H9 (cell line): ENCODE data around the gene TMBIM6. TPM values are rescaled to one million over a fixed set of nuclear protein-coding genes. Genes with fewer than 3 reads are reported as not detected.

Source experiments
- DNase-seq: peaks from one replicate; pipeline ENCODE4 v3.0.0-alpha.2; 2017
- H2AFZ ChIP-seq: one replicate; pipeline ENCODE4 v1.6.1; 2013; ENCODE audit warnings: mild to moderate bottlenecking, low read length, control low read depth, moderate library complexity
- H2AK5ac ChIP-seq: 2 replicates; pipeline ENCODE4 v1.6.1; 2013; ENCODE audit warnings: low read length, control low read depth, mixed read lengths; ENCODE audit not compliant: insufficient read length
- H2BK120ac ChIP-seq: one replicate; pipeline ENCODE4 v1.6.1; 2013; ENCODE audit warnings: low read depth, mild to moderate bottlenecking, low read length, control low read depth, inconsistent platforms; ENCODE audit not compliant: poor library complexity, severe bottlenecking
- H2BK12ac ChIP-seq: 2 replicates; pipeline ENCODE4 v1.6.1; 2013; ENCODE audit warnings: low read length, control low read depth, mixed read lengths, low read depth; ENCODE audit not compliant: insufficient read length
- H2BK15ac ChIP-seq: 2 replicates; pipeline ENCODE4 v1.6.1; 2013; ENCODE audit warnings: low read depth, low read length, control low read depth
- H2BK20ac ChIP-seq: one replicate; pipeline ENCODE4 v1.6.1; 2013; ENCODE audit warnings: low read depth, mild to moderate bottlenecking, low read length, control low read depth, inconsistent platforms; ENCODE audit not compliant: poor library complexity, severe bottlenecking
- H2BK5ac ChIP-seq: 2 replicates; pipeline ENCODE4 v1.6.1; 2013; ENCODE audit warnings: low read length, control low read depth, mixed read lengths; ENCODE audit not compliant: insufficient read length
- H3K14ac ChIP-seq: 2 replicates; pipeline ENCODE4 v1.6.1; 2013; ENCODE audit warnings: low read length, control low read depth; ENCODE audit not compliant: insufficient read depth
- H3K18ac ChIP-seq: 2 replicates; pipeline ENCODE4 v1.6.1; 2013; ENCODE audit warnings: low read depth, mild to moderate bottlenecking, mixed read lengths, low read length, control low read depth; ENCODE audit not compliant: insufficient read length
- H3K23ac ChIP-seq: 2 replicates; pipeline ENCODE4 v1.6.1; 2013; ENCODE audit warnings: low read length, control low read depth, mixed read lengths, low read depth; ENCODE audit not compliant: insufficient read length
- H3K23me2 ChIP-seq: 2 replicates; pipeline ENCODE4 v1.6.1; 2013; ENCODE audit warnings: low read depth, mild to moderate bottlenecking, mixed read lengths, low read length, control low read depth; ENCODE audit not compliant: insufficient read length, poor library complexity, severe bottlenecking
- H3K27ac ChIP-seq: 2 replicates; pipeline ENCODE4 v1.5.1; 2013; ENCODE audit warnings: low read length, control low read depth, mixed read lengths, low read depth; ENCODE audit not compliant: insufficient read length
- H3K27me3 ChIP-seq: 2 replicates; pipeline ENCODE4 v1.6.1; 2013; ENCODE audit warnings: low read length, control low read depth, inconsistent platforms; ENCODE audit not compliant: insufficient read depth
- H3K4ac ChIP-seq: 2 replicates; pipeline ENCODE4 v1.6.1; 2013; ENCODE audit warnings: low read depth, mild to moderate bottlenecking, control low read depth, inconsistent platforms, low read length, moderate library complexity
- H3K4me1 ChIP-seq: 2 replicates; pipeline ENCODE4 v1.6.1; 2013; ENCODE audit warnings: low read length, control low read depth, inconsistent platforms; ENCODE audit not compliant: insufficient read depth
- H3K4me2 ChIP-seq: 2 replicates; pipeline ENCODE4 v1.6.1; 2013; ENCODE audit warnings: low read length, control low read depth, mixed read lengths; ENCODE audit not compliant: insufficient read length, insufficient read depth
- H3K56ac ChIP-seq: 2 replicates; pipeline ENCODE4 v1.6.1; 2013; ENCODE audit warnings: low read depth, mild to moderate bottlenecking, mixed read lengths, low read length, control low read depth; ENCODE audit not compliant: insufficient read length
- H3K79me1 ChIP-seq: 2 replicates; pipeline ENCODE4 v1.6.1; 2013; ENCODE audit warnings: low read depth, mild to moderate bottlenecking, moderate library complexity, low read length, control low read depth, inconsistent platforms; ENCODE audit not compliant: insufficient read depth, poor library complexity, severe bottlenecking
- H3K79me2 ChIP-seq: 2 replicates; pipeline ENCODE4 v1.6.1; 2013; ENCODE audit warnings: low read length, control low read depth, inconsistent platforms; ENCODE audit not compliant: insufficient read depth
- H3K9ac ChIP-seq: 2 replicates; pipeline ENCODE4 v1.6.1; 2013; ENCODE audit warnings: low read length, control low read depth, mixed read lengths; ENCODE audit not compliant: insufficient read length; ENCODE audit errors: extremely low read depth
- H3K9me3 ChIP-seq: one replicate; pipeline ENCODE4 v1.6.1; 2013; ENCODE audit warnings: low read depth, low read length, inconsistent platforms; ENCODE audit not compliant: control insufficient read depth
- H3T11ph ChIP-seq: one replicate; pipeline ENCODE4 v1.6.1; 2013; ENCODE audit warnings: mild to moderate bottlenecking, low read length, control low read depth, inconsistent platforms
- H4K20me1 ChIP-seq: one replicate; pipeline ENCODE4 v1.6.1; 2013; ENCODE audit not compliant: control insufficient read depth, insufficient read length, insufficient read depth
- H4K5ac ChIP-seq: 2 replicates; pipeline ENCODE4 v1.6.1; 2013; ENCODE audit warnings: low read depth, mild to moderate bottlenecking, mixed read lengths, low read length, control low read depth; ENCODE audit not compliant: insufficient read length
- H4K8ac ChIP-seq: replicated peaks from 2 replicates; pipeline ENCODE4 v1.6.1; 2013; ENCODE audit warnings: low read length, control low read depth, mixed read lengths, low read depth; ENCODE audit not compliant: insufficient read length
- H4K91ac ChIP-seq: 2 replicates; pipeline ENCODE4 v1.6.1; 2013; ENCODE audit warnings: low read depth, mild to moderate bottlenecking, moderate library complexity, mixed read lengths, low read length, control low read depth; ENCODE audit not compliant: insufficient read length
- H3K27ac Mint-ChIP-seq, 3 experiments: 2 replicates in 2 of 3; 3 replicates in 1 of 3; pipeline ENCODE4 v1.8.0; 2020 to 2021; ENCODE audit warnings: mixed read lengths in 3 of 3, mild to moderate bottlenecking in 1 of 3, moderate library complexity in 1 of 3
- H3K27me3 Mint-ChIP-seq: 2 replicates; pipeline ENCODE4 v1.8.0; 2021; ENCODE audit warnings: low read depth, mild to moderate bottlenecking, moderate library complexity, mixed read lengths
- H3K36me3 Mint-ChIP-seq, 3 experiments: 2 replicates in 2 of 3; 3 replicates in 1 of 3; pipeline ENCODE4 v1.8.0; 2020 to 2021; ENCODE audit warnings: low read depth in 3 of 3, mixed read lengths in 3 of 3; ENCODE audit not compliant: insufficient read depth in 1 of 3
- H3K4me1 Mint-ChIP-seq, 2 experiments: 2 replicates each; pipeline ENCODE4 v1.8.0; 2020; ENCODE audit warnings: mixed read lengths in 2 of 2
- H3K4me3 Mint-ChIP-seq, 2 experiments: 2 replicates in 1 of 2; 3 replicates in 1 of 2; pipeline ENCODE4 v1.8.0; 2020 to 2021; ENCODE audit warnings: mild to moderate bottlenecking in 2 of 2, mixed read lengths in 2 of 2, moderate library complexity in 1 of 2
- H3K9me3 Mint-ChIP-seq, 2 experiments: 2 replicates in 1 of 2; 3 replicates in 1 of 2; pipeline ENCODE4 v1.8.0; 2020; ENCODE audit warnings: mild to moderate bottlenecking in 2 of 2, mixed read lengths in 2 of 2, moderate library complexity in 1 of 2
- CTCF ChIP-seq: fragments of 200-600 bp; sonication (generic); conservative IDR thresholded peaks from 3 replicates; pipeline ENCODE4 v1.8.0; 2021; ENCODE audit warnings: antibody characterized with exemption, mild to moderate bottlenecking
- WGBS: extraction: QIAGEN DNeasy Blood & Tissue Kit; methylation state at CpG from one replicate; pipeline ENCODE4 v1.1.7; 2013; ENCODE audit warnings: missing lambda C conversion rate, low lambda C conversion rate, mixed read lengths; ENCODE audit not compliant: insufficient read length; ENCODE audit errors: extremely low coverage; 5-methylcytosine and 5-hydroxymethylcytosine counted together
- total RNA-seq: library from RNA; stranded (reverse); gene quantifications from 2 replicates; pipeline ENCODE4 v1.2.1, GENCODE V29; 2021

TMBIM6 gene
- total RNA-seq, 1 experiment from 2014 or later: 362 TPM

GRCh38 chr12:49798934-49799333 lies 57.6 kb downstream of the TMBIM6 start:
- Mint-ChIP-seq H3K4me1 (no peaks in the 10 kb centered on the region), H3K4me3 (no peak overlapping the region; a peak in 1 of 5 replicates), H3K27ac (no peak overlapping the region), H3K9me3 (no peaks in the 10 kb centered on the region), H3K36me3 (peaks cover 16 to 43% (median 17%) of the 10 kb centered on the region in 3 experiments), H3K27me3 (no peaks in the 10 kb centered on the region)
- WGBS: no CpG with 5 or more reads among the region's 2 CpGs
- no peak overlapping the region for H2AFZ ChIP-seq
- H2BK12ac ChIP-seq: no peak overlapping the region
- no peak overlapping the region for H2BK15ac ChIP-seq
- H2BK5ac ChIP-seq: no peak overlapping the region
- H3K56ac ChIP-seq: no peak overlapping the region
- H3K14ac ChIP-seq: no peak overlapping the region
- H2AK5ac ChIP-seq: no peak overlapping the region
- H2BK20ac ChIP-seq: no peak overlapping the region
- no peak overlapping the region for H4K5ac ChIP-seq
- H4K20me1 ChIP-seq: no peaks in the 10 kb centered on the region
- H3T11ph ChIP-seq: no peak overlapping the region
- no peak overlapping the region for H3K23ac ChIP-seq
- no peaks in the 10 kb centered on the region for H3K9me3 ChIP-seq
- no peak overlapping the region for H4K91ac ChIP-seq
- no peak overlapping the region for H4K8ac ChIP-seq
- H3K18ac ChIP-seq: no peak overlapping the region
- no peaks in the 10 kb centered on the region for H3K79me1 ChIP-seq
- H3K9ac ChIP-seq: no peak overlapping the region
- DNase-seq: no peak
- TF ChIP-seq CTCF: no peak
- no peak overlapping the region for H3K4me2 ChIP-seq
- H3K4ac ChIP-seq: no peak overlapping the region
- no peaks in the 10 kb centered on the region for H3K23me2 ChIP-seq
- no peaks in the 10 kb centered on the region for H3K79me2 ChIP-seq
- H3K4me1 ChIP-seq: no peaks in the 10 kb centered on the region
- no peak overlapping the region for H2BK120ac ChIP-seq
- no peak overlapping the region for H3K27ac ChIP-seq
- H3K27me3 ChIP-seq: no peaks in the 10 kb centered on the region
